ENCODE results near the gene TSPEAR.

The TSPEAR gene

GRCh38 chr21:44530221-44530902, 181.0 kb downstream of the TSPEAR start:
- no peak for DNase-seq (ENCODE audit: low read depth in 2 of 2)

GRCh38 chr21:44529503-44530125, 181.8 kb downstream of the TSPEAR start:
- DNase-seq (ENCODE audit: low read depth in 2 of 2), result no peak

GRCh38 chr21:44529011-44529421, 182.4 kb downstream of the TSPEAR start:
- DNase-seq (ENCODE audit: low read depth in 2 of 2), result no peak

DNA sequence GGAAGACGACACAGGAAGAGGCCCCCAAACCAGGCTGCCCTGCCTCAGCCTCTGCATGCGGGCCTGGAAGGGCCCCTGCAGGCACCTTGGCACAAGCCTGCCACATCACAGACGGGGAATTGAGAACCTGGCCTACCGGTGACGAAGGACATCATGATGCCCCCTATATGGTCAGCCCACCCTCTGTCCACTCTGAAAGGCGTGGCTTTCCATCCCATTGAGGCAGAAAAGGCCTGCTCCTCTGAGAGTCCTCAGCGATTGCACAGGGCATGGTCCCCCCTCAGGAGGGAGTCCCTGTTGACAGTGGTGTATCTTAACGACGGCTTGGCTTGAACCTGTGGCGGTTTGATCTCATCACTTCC, 182.8 kb downstream of the TSPEAR start:
- DNase-seq (ENCODE audit: low read depth in 2 of 2), result no peak

DNA sequence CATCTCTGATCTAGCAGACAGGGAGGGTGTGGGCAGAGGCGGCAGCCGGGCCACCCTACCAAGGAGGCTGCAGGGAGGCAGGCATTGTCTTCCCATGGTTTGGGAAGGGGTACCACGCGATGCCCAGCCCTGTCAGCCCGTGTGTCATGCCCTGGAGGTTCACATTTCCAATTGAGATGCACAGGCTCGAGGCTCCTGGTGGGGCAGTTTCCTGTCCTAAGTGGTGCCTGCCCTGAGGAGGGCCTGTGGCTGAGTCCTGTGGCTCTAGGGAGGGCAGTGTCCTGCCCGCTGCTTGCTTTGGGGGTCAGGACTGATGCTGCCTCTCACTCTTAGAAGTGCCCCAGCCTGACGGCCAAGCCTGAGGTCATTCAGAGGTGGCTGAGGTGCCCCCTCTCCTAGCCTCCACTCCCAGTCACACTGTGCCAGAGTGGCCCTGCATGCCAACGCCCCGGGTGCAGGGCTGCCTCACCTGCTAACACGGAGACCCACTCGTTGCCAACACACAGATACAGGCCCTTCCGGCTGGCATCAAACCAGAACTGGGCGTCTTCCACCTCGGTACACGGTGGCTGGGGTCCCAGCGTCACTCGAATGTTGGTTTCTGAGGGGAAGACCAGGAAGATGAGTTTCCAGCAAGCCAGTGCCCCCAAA, 183.3 kb downstream of the TSPEAR start:
- DNase-seq (ENCODE audit: low read depth in 2 of 2), result no peak

GRCh38 chr21:44527156-44527982, 184.0 kb downstream of the TSPEAR start:
- DNase-seq (ENCODE audit: low read depth in 2 of 2), result no peak

DNA sequence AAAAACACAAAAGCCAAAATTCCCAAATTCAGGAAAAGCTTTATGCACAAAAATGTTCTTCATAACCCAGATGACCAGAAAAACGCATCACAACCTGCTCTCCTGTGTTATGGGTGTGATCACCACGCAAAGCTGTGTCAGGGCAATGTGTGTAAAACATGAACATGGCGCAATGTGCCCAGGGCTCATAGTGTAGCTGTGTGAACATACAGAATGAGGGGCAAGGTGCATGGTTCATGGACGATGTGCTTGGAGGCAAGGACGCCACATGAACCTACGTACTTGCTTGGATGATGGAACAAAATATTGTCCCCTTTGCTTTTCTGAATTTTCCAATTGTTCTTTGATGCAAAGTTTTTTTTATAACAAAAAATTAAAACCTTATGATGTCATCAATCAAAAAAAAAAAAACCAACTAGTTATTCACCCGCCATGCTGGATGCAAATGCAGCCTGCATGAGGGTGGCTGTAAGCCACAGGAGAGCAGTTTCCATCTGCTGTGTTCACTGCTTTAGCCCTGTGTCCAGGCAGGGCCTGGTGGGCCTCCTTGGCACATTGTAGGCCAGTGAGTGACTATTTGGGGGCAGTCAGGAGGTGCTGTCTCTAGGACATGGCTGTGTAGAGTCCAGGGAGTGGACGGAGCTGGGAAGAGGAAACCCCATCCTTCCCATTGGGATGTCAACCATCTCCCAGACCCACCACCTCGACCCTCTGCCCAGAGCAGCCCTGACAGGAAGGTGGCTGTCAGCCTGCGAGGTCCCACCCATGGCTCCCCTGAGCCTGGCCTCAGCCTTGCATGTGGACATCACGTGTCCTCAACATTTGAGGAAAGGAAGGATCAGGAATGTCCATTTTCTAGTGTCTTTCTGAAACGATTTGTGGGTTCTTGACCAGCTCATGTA, 185.0 kb downstream of the TSPEAR start:
- DNase-seq (ENCODE audit: low read depth in 2 of 2), result no peak

- DNase-seq (ENCODE audit: low read depth in 2 of 2), result no peak
Observed at GRCh38 chr21:44525391-44526095, 185.8 kb downstream of the TSPEAR start.

DNA sequence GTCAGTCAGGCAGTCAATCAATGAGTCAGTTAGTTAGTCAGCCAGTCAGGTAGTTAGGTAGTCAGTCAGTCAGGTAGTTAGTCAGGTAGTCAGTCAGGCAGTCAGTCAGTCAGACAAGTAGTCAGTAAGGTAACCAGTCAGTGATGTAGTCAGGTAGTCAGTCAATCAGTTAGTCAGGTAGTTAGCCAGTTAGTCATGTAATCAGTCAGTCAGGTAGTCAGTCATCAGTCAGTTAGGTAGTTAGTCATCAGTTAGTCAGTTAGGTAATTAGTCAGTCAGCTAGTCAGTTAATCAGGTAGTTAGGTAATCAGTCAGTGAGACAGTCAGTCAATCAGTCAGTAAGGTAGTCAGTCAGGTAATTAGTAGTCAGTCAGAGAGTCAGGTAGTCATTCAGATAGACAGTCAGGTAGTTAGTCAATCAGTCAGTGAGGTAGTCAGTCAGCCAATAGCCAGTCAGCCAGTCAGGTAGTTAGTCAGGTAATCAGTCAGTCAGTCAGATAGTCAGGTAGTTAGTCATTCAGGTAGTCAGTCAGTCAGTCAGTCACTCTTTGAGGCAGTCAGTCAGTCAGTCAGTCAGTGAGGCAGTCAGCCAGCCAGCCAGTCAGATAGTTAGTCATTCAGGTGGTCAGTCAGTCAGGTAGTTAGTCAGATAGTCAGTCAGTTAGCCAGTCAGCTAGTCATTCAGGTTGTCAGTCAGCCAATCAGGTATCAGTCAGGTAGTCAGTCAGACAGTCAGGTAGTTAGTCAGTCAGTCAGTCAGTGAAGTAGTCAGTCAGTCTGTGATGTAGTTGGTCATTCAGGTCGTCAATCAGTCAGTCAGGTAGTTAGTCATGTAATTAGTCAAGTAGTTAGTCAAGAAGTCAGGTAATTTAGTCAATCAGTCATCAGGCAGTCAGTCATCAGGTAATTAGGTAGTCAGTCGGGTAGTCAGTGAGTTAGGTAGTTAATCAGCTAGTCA, 186.7 kb downstream of the TSPEAR start:
- no peak for DNase-seq (ENCODE audit: low read depth in 2 of 2)

- DNase-seq (ENCODE audit: low read depth in 2 of 2), result no peak
Observed at GRCh38 chr21:44523567-44524413, 187.6 kb downstream of the TSPEAR start.

- DNase-seq (ENCODE audit: low read depth in 2 of 2), result no peak
Observed at GRCh38 chr21:44522753-44523204, 188.6 kb downstream of the TSPEAR start.

DNA sequence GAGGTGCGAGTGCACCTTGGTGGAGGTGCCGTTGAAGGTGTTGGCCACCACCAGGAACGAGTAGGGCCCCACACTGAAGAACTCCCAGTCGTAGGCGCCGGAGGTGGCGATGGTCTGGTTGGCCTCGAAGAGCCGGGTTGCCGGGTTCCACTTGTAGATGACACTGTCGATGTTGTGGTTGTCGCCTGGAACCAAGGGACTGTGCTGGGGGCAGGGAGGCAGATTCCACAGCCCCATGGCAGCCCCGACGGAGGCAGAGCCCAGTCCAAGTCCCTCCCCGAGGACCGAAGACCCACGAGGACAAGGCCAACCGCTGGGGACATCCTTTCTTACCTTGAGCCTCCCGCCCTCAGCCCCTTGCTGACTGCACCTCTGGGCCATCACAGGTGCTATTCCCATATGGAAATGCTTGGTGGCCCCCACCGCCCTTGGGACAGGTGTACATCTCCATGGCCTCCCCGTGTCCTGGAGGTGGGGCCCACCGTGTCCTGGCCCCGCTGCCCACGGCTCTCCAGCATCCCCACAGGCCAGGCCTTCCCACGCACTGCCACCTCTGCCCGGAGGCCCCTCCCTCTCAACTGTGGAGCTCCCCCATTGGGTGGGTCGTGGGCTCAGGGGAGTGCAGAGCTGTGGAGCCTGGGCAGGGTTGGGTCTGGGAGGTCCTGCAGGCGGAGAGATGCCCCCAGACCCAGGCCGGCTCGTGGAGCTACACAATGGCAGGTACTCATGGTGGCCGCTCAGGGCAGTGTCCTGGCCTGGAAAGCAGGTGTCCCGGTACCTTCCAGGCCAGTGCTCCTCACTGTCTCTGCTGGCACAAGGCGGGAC, 189.2 kb downstream of the TSPEAR start:
- DNase-seq (ENCODE audit: low read depth in 2 of 2), result no peak

GRCh38 chr21:44521301-44521927, 190.0 kb downstream of the TSPEAR start:
- no peak for DNase-seq (ENCODE audit: low read depth in 2 of 2)

DNA sequence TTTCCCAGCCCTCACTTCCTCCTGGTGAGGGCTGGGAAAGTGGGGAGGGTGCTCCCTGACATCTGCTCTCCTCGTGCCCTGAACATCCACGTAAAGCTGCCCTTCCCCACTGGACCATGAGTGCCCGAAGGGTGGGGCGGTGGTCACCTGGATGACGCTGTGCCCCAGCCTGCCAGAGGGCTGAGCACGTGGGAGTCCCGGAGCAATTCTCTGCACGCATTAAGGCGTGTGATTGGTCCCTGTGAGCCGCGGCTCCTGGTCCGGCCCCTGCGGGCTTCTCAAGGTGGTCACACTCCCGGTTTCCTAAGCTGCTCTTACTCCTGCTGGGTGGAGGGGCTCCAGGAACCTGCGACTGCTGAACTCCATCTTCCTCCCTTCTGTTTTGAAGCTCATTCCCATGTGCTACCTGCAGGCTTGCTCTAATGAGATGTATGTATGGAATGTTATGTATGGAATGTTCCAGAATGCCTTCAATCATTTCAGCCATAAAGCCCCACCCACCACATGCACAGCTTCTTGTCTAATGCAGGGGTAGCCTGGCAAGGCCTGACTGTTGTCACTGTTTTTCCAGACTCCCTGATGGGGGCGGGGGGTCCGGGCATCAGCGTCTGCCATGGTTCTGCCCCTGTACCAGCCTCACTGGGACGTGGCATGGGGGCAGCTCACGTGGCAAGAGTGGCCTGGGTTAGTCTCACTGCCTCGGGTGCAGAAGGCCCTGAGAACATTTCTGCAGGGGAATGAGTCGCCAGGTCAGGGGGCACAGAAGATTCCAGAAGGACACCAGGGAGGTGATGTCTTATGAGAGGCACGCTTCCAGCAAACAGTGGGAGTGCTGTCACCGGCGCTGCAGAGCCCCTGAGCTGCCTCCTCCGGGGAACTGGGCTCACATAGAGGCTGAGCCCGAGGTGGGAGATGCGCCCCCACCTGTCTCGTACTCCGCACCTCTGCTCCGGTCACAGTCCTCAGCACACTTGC, 190.8 kb downstream of the TSPEAR start:
- no peak for DNase-seq (ENCODE audit: low read depth in 2 of 2)

GRCh38 chr21:44519346-44520325, 191.7 kb downstream of the TSPEAR start:
- no peak for DNase-seq (ENCODE audit: low read depth in 2 of 2)

Measured in stimulated activated CD8-positive, alpha-beta memory T cell treated with anti-CD3 and anti-CD28 coated beads, Interleukin-2, amount 100 ng/mL, for 48 hours (primary cell).